ENCODE data around the gene TMEM151B. TPM values are rescaled to one million over a fixed set of nuclear protein-coding genes. Genes with fewer than 3 reads are reported as not detected.

The TMEM151B gene
- total and polyA plus RNA-seq, 9 of the 15 experiments (the other 6 are each of a cell fraction or from before 2014, with no cell fraction given): not detected

GRCh38 chr6:44255871-44256774 lies 14.1 kb upstream of the TMEM151B start (continued):
- no peak for TF ChIP-seq ZNF407 (IDR thresholded peaks at IDR 0.05; ENCODE audit: low read depth)
- no peak for TF ChIP-seq ZNF639 (CRISPR knock-in tag; conservative IDR thresholded peaks at IDR 0.05 in 1 of 2, IDR thresholded peaks at IDR 0.05 in 1 of 2)
- no peak for TF ChIP-seq ZNF253 (CRISPR knock-in tag; conservative IDR thresholded peaks at IDR 0.05)
- 0 out of 2 replicates have a peak, but pooled peaks have one; percentile 38 for TF ChIP-seq RUNX1 (IDR thresholded peaks at IDR 0.05; ENCODE audit: low read depth)
- peak; percentile 19; the same call in 1 of the 2 replicates for TF ChIP-seq ZBTB7A (IDR thresholded peaks at IDR 0.05; ENCODE audit: borderline replicate concordance, control insufficient read depth, low read depth, low read length)
- TF ChIP-seq, protein P1, sequence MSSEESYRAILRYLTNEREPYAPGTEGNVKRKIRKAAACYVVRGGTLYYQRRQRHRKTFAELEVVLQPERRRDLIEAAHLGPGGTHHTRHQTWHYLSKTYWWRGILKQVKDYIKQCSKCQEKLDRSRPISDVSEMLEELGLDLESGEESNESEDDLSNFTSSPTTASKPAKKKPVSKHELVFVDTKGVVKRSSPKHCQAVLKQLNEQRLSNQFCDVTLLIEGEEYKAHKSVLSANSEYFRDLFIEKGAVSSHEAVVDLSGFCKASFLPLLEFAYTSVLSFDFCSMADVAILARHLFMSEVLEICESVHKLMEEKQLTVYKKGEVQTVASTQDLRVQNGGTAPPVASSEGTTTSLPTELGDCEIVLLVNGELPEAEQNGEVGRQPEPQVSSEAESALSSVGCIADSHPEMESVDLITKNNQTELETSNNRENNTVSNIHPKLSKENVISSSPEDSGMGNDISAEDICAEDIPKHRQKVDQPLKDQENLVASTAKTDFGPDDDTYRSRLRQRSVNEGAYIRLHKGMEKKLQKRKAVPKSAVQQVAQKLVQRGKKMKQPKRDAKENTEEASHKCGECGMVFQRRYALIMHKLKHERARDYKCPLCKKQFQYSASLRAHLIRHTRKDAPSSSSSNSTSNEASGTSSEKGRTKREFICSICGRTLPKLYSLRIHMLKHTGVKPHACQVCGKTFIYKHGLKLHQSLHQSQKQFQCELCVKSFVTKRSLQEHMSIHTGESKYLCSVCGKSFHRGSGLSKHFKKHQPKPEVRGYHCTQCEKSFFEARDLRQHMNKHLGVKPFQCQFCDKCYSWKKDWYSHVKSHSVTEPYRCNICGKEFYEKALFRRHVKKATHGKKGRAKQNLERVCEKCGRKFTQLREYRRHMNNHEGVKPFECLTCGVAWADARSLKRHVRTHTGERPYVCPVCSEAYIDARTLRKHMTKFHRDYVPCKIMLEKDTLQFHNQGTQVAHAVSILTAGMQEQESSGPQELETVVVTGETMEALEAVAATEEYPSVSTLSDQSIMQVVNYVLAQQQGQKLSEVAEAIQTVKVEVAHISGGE (CRISPR knock-in tag; IDR thresholded peaks at IDR 0.05): 0 out of 6 replicates have a peak, but pooled peaks of 1 of the 3 experiments have one; percentile 7
- TF ChIP-seq COPS2 (conservative IDR thresholded peaks at IDR 0.05): no peak
- no peak for TF ChIP-seq HLTF (IDR thresholded peaks at IDR 0.05)
- TF ChIP-seq TRIM25 (IDR thresholded peaks at IDR 0.05; ENCODE audit: borderline replicate concordance): no peak

Data from K562 (cell line).